B cell (primary cell): ENCODE results near the gene CTRL.

Experiments used
- CTCF ChIP-seq: fragments of 200-600 bp; IDR thresholded peaks from one replicate; pipeline ENCODE4 v1.8.0; 2022; ENCODE audit warnings: antibody characterized with exemption, mild to moderate bottlenecking
- EZH2 ChIP-seq: IDR thresholded peaks from 2 replicates; pipeline ENCODE4 v1.6.1; 2012; ENCODE audit warnings: borderline replicate concordance, low read depth, mild to moderate bottlenecking, moderate library complexity, low read length; ENCODE audit not compliant: insufficient read depth, poor library complexity, severe bottlenecking

GRCh38 chr16:67910158-67910557 lies 21.5 kb downstream of the CTRL start:
- no peak for TF ChIP-seq CTCF
- no peak for TF ChIP-seq EZH2
